ENCODE data around the gene MEN1.

Gene MEN1

GRCh38 chr11:64854534-64855502 lies 44.5 kb upstream of the MEN1 start:
- TF ChIP-seq CTCF (IDR thresholded peaks at IDR 0.05) (no peak), ZFX (IDR thresholded peaks at IDR 0.05; ENCODE audit: borderline replicate concordance) (no peak)
- H3K27ac ChIP-seq: no peak overlapping the region

GRCh38 chr11:64854157-64854533 lies 43.8 kb upstream of the MEN1 start:
- no peak for TF ChIP-seq ZFX (IDR thresholded peaks at IDR 0.05; ENCODE audit: borderline replicate concordance)
- no peak for TF ChIP-seq CTCF (IDR thresholded peaks at IDR 0.05)
- no peak overlapping the region for H3K27ac ChIP-seq

DNA sequence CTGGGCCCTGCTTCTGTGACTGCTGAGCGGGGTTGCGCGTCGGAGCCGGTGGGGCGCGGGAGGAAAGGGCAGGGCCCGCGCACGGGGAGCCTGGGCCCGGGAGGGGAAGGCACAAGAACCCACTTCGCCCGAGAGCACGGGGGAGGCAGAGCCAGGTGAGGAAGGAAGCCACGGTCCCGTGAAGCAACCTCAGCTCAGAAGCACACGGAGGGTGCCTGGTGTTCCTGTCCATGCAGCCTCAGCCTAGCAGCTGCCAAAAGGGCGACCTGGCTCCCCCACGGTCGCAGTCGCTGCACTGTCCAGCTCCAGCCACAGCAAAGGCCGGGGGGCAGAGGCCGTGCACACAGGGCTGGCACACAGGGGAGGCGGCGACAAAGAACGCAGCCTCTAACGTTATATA lies 43.4 kb upstream of the MEN1 start:
- no peak for TF ChIP-seq ZFX (IDR thresholded peaks at IDR 0.05; ENCODE audit: borderline replicate concordance)
- no peak for TF ChIP-seq CTCF (IDR thresholded peaks at IDR 0.05)
- H3K27ac ChIP-seq: no peak overlapping the region

DNA sequence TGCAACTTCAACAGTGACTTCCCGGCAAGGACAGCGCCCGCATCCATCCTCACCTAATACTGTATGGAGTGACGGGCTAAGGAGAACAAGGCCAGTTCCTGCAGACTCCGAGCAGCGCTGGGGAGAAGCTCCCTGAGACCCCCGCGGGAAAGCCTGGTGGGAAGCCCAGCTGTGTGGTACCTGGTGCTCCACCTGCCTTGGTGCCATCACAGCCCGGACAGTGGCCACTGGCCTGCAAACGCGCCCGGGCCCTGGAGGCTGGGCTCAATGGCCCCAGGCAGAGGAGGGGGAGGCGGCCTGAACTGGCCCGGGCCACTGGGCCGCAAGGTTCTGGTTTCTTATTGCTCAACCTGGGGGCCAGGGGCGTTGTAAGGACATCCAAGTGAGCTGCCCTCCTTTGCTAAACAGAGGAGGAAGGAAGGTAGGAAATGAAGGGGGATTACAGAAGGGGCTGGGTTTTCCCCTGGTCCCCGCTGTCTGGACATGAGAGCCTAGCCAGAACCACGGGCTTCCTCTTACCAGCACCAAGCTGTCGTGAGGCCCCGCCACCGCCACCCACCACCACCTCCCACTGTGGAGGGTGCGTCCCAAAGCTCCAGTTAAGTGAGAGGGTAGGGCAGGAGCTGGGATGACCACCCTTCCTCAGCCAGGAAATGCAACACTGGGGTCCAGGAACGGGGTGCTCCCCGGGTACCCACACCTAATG lies 42.6 kb upstream of the MEN1 start:
- no peak for TF ChIP-seq CTCF (IDR thresholded peaks at IDR 0.05)
- TF ChIP-seq ZFX (IDR thresholded peaks at IDR 0.05; ENCODE audit: borderline replicate concordance): no peak
- no peak overlapping the region for H3K27ac ChIP-seq

DNA sequence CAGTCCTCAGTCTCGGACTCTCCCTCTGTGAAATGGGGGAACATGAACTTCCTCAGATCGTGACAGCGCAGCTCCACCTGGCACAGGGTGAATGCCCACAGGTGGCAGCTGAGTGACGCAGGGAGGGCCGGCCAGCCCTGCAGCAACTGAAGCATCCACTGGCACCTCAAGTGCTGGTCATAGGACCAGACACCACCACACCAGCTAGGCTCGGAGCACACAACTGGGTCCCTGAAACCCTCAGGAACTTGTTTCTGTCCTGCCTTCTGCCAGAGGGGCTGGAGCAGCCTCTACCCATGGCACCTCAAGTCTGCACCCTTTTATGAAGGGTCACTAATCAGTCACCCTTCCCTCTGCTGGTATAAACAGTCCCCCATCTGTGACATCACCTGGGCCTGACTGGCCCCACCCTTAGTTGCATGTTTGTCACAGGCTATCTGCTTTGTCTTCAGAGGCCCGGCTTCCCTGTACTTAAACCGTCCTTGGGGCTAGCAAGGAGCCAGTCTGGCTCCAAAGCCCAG lies 41.5 kb upstream of the MEN1 start:
- no peak overlapping the region for H3K27ac ChIP-seq
- TF ChIP-seq CTCF (IDR thresholded peaks at IDR 0.05): no peak

GRCh38 chr11:64850979-64851567 lies 40.7 kb upstream of the MEN1 start:
- H3K27ac ChIP-seq: no peak overlapping the region
- TF ChIP-seq CTCF (IDR thresholded peaks at IDR 0.05): no peak
- TF ChIP-seq ZFX (IDR thresholded peaks at IDR 0.05; ENCODE audit: borderline replicate concordance): no peak
